ENCODE measurements around the gene KLHL3. TPM values are rescaled to one million over a fixed set of nuclear protein-coding genes. Genes with fewer than 3 reads are reported as not detected.
A peak's percentile ranks its signal among the peaks of the same experiment; 100 is the strongest.

The KLHL3 gene
- total and polyA plus RNA-seq, 4 donors = 1.0 to 14.2 (median 4.4) TPM

GRCh38 chr5:137666461-137666850 lies 69.4 kb downstream of the KLHL3 start:
- ATAC-seq (ENCODE audit: insufficient read depth, low FRiP score) (no peak), DNase-seq (peak in 1 of 3 donors; percentile 6)
- no peak for TF ChIP-seq CTCF (IDR thresholded peaks at IDR 0.05; ENCODE audit: control extremely low read depth, extremely low read depth)
- H3K4me3 ChIP-seq = no peak overlapping the region
- peaks cover 0 to 10% (median 5%) of the 10 kb centered on the region in 5 donors for H3K4me1 ChIP-seq (ENCODE audit: control insufficient read depth in 5 of 5, insufficient read depth in 5 of 5, low read length in 5 of 5)
- H3K27ac ChIP-seq (ENCODE audit: low read depth in 1 of 2, low read length in 1 of 2) = peak overlapping the region in 1 of 2 donors; percentile 51
- H3K9ac ChIP-seq (ENCODE audit: insufficient read depth in 1 of 2, low read length in 2 of 2) = no peak overlapping the region
- no peaks in the 10 kb centered on the region for H3K9me3 ChIP-seq (ENCODE audit: control insufficient read depth in 4 of 4, insufficient read depth in 3 of 4, low read length in 3 of 4)
- H3K36me3 ChIP-seq (ENCODE audit: control insufficient read depth in 4 of 4, insufficient read depth in 4 of 4, low read length in 4 of 4) = peaks cover 0 to 4% (median 1%) of the 10 kb centered on the region in 4 donors
- no peaks in the 10 kb centered on the region for H3K27me3 ChIP-seq (ENCODE audit: control insufficient read depth in 3 of 3, insufficient read depth in 3 of 3, low read length in 2 of 3)
- 41% methylated on average over 3 of the region's 3 CpGs for WGBS, 2 donors

- TF ChIP-seq CTCF (IDR thresholded peaks at IDR 0.05; ENCODE audit: control extremely low read depth, extremely low read depth) = no peak
- no peak for ATAC-seq (ENCODE audit: insufficient read depth, low FRiP score)
- Histone ChIP-seq H3K4me3 (no peak overlapping the region), H3K4me1 (ENCODE audit: control insufficient read depth in 5 of 5, insufficient read depth in 5 of 5, low read length in 5 of 5) (peaks cover 0 to 10% (median 5%) of the 10 kb centered on the region in 5 donors), H3K9ac (ENCODE audit: insufficient read depth in 1 of 2, low read length in 2 of 2) (no peak overlapping the region), H3K27ac (ENCODE audit: low read depth in 1 of 2, low read length in 1 of 2) (peak overlapping the region in 1 of 2 donors; percentile 2), H3K27me3 (ENCODE audit: control insufficient read depth in 3 of 3, insufficient read depth in 3 of 3, low read length in 2 of 3) (no peaks in the 10 kb centered on the region), H3K36me3 (ENCODE audit: control insufficient read depth in 4 of 4, insufficient read depth in 4 of 4, low read length in 4 of 4) (peaks cover 0 to 5% (median 2%) of the 10 kb centered on the region in 4 donors), H3K9me3 (ENCODE audit: control insufficient read depth in 4 of 4, insufficient read depth in 3 of 4, low read length in 3 of 4) (no peaks in the 10 kb centered on the region)
- 51 to 53% methylated on average over 3 of the region's 3 CpGs for WGBS, 2 donors
- peak in 1 of 3 donors; percentile 8 for DNase-seq
Observed at GRCh38 chr5:137665678-137666460, 70.0 kb downstream of the KLHL3 start.

GRCh38 chr5:137660349-137660817 lies 75.5 kb downstream of the KLHL3 start:
- H3K27ac ChIP-seq (ENCODE audit: low read depth in 1 of 2, low read length in 1 of 2) = no peak overlapping the region

More at GRCh38 chr5:137660349-137660817, 75.5 kb downstream of the KLHL3 start:
- Histone ChIP-seq H3K9me3 (ENCODE audit: control insufficient read depth in 4 of 4, insufficient read depth in 3 of 4, low read length in 3 of 4) (no peaks in the 10 kb centered on the region), H3K36me3 (ENCODE audit: control insufficient read depth in 4 of 4, insufficient read depth in 4 of 4, low read length in 4 of 4) (peaks cover 2 to 20% (median 8%) of the 10 kb centered on the region in 4 donors), H3K4me1 (ENCODE audit: control insufficient read depth in 5 of 5, insufficient read depth in 5 of 5, low read length in 5 of 5) (peaks cover 0 to 9% (median 0%) of the 10 kb centered on the region in 5 donors), H3K4me3 (no peak overlapping the region), H3K9ac (ENCODE audit: insufficient read depth in 1 of 2, low read length in 2 of 2) (no peak overlapping the region), H3K27me3 (ENCODE audit: control insufficient read depth in 3 of 3, insufficient read depth in 3 of 3, low read length in 2 of 3) (no peaks in the 10 kb centered on the region)
- ATAC-seq (ENCODE audit: insufficient read depth, low FRiP score) (peak; percentile 75), DNase-seq (peak; percentile 67 to 87 (median 78))
- TF ChIP-seq CTCF (IDR thresholded peaks at IDR 0.05; ENCODE audit: control extremely low read depth, extremely low read depth) = peak; percentile 73
- 8 to 18% methylated on average over 6 of the region's 6 CpGs for WGBS, 2 donors

Measured in lung (tissue), 12 donors.